ENCODE results near the gene C1orf185.
"Not testable (repeated sequence)": the region's sequence is repeated elsewhere in the genome, so short reads cannot be mapped to it uniquely, and the experiment has no call there.

The C1orf185 gene

GRCh38 chr1:51101976-51102375, at the start of gene C1orf185:
Gene C1orf185 (plus strand): TSS chr1:51102228. CDS start chr1:51102234, 6 bp downstream.
- no peak for DNase-seq (ENCODE audit: low read depth, low spot score)

GRCh38 chr1:51058858-51059257, 43.2 kb upstream of the C1orf185 start:
- no peak for DNase-seq (ENCODE audit: low read depth, low spot score)

GRCh38 chr1:51061231-51061918, 40.7 kb upstream of the C1orf185 start:
- no peak for DNase-seq (ENCODE audit: low read depth, low spot score)

- DNase-seq (ENCODE audit: low read depth, low spot score), result peak; percentile 95
Observed at GRCh38 chr1:51063121-51063520, 38.9 kb upstream of the C1orf185 start.

DNA sequence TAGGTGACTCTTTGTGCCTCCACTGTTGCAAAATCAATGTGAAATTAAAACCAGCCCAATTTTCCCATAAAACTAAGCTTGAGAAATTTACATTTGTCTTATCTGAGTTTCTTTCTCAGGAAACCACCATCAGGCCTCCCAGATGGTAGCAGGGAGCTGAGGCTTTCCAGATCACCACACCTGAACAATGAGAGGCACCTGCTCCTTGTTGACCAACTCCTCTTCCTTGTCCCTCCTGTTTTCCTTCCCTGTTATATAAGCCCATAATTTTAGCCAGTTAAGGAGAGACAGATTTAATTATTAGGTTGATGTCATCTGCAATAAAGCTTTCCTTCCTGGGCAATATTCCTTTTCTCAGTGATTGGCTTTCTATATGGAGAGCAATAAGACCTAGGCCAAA, 32.0 kb upstream of the C1orf185 start:
- no peak for DNase-seq (ENCODE audit: low read depth, low spot score)

- no peak for DNase-seq (ENCODE audit: low read depth, low spot score)
Observed at GRCh38 chr1:51070640-51071039, 31.4 kb upstream of the C1orf185 start.

GRCh38 chr1:51071291-51072042, 30.6 kb upstream of the C1orf185 start:
- DNase-seq (ENCODE audit: low read depth, low spot score), result no peak

GRCh38 chr1:51072043-51072439, 30.0 kb upstream of the C1orf185 start:
- no peak for DNase-seq (ENCODE audit: low read depth, low spot score)

DNA sequence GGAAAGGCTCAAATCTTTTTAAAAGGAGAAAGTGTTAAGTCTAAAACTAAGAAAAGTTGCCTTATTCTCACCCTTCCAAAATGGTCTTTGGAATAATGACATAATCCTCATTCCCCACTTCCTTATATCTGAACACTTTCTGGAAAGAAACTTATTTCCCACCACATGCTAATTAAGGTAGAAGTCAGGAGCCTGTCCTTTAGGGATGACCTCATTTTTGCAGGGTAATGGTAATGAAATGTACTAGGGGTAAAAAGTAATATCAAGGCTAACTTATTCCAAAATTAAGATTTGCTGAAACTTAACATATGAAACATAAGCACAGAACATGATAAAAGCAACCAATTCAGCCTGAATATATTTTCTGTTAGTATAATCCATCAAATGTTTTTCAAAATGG, 29.4 kb upstream of the C1orf185 start:
- no peak for DNase-seq (ENCODE audit: low read depth, low spot score)

DNA sequence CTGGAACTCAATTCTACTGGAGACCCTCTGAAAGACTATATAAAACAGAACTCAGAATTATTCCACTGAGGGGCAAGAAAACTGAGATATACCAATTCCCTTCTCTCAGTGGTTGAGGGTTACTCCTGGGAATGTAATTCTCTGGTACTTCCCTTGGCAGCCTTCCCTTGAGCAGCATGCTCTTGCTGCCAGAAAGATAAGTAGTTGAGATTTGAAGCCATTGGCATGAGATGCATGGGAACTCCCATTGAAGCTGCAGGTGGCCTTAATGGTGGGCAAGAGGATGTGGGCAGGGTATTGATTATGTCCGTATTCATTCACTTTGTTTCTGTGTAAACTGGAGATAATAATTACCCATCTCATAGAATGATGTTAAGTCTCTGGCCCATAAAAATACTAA, 28.6 kb upstream of the C1orf185 start:
- peak; percentile 46 for DNase-seq (ENCODE audit: low read depth, low spot score)

- DNase-seq (ENCODE audit: low read depth, low spot score), result no peak
Observed at GRCh38 chr1:51086496-51087271, 15.3 kb upstream of the C1orf185 start.

DNA sequence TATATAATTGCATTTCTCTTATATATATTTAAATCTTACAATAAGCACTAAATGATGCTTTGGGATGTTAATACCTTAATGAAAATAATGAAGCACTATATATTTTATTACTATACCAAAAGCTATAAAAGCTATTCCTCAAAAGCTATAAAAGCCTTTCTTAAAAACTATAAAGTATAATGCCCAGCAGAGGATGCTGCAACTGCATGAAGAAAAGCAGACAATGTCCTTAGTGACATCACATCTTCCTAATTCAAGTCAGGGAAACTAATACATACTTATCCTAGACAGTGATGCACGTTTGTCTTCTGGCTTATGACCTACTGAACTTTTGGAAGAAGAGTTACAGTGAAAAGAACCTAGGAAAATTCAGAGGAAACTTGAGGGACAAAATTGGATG, 13.6 kb upstream of the C1orf185 start:
- DNase-seq (ENCODE audit: low read depth, low spot score), result no peak

GRCh38 chr1:51093581-51093980, 8.4 kb upstream of the C1orf185 start:
- DNase-seq (ENCODE audit: low read depth, low spot score), result no peak

DNA sequence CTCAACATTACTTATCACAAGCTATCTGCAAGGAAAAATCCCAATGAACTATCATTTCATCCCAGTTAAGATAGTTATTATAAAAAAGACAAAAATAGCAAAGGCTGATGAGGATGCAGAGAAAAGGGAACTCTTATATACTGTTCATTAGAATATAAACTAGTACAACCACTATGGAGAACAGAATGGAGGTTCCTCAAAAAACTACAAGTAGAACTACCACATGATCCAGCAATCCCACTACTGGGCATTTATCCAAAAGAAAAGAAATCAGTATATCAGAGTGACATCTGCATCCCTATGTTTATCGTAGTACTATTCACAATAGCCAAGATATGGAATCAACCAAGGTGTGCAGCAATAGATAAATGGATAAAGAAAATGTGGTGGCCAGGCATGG, 4.9 kb upstream of the C1orf185 start:
- no peak for DNase-seq (ENCODE audit: low read depth, low spot score)

DNA sequence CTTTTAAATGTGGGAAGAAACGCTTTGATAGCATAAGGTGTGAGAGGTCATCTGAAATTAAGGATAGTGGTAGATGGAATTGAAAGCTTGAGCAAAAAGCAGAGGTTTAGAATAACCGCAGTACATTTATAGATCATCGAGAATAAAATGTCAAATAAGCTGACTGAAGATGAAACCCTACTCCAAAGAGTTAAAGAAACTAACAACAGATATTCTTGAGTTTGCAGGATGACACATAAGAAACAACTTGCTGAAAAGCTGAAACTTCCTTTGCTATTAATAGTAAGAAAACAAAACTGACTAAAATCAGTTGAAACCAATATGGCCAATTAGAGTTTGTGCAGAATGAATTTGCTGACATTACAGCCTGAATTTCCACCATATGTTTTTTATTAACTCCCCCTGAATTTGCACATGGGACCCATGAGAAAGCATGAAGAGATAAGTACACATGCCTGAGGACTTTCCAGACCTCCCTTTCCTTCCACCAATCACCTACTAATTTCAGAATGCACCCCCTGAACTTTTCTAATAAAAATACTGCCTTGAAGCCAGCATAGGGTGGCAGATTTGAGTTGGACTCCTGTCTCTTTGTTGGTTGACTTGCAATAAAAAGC, 1.7 kb upstream of the C1orf185 start:
- no peak for DNase-seq (ENCODE audit: low read depth, low spot score)

- no peak for DNase-seq (ENCODE audit: low read depth, low spot score)
Observed at GRCh38 chr1:51114137-51114536, 12.1 kb downstream of the C1orf185 start.

GRCh38 chr1:51115714-51116404, 13.8 kb downstream of the C1orf185 start:
- DNase-seq (ENCODE audit: low read depth, low spot score), result no peak

DNA sequence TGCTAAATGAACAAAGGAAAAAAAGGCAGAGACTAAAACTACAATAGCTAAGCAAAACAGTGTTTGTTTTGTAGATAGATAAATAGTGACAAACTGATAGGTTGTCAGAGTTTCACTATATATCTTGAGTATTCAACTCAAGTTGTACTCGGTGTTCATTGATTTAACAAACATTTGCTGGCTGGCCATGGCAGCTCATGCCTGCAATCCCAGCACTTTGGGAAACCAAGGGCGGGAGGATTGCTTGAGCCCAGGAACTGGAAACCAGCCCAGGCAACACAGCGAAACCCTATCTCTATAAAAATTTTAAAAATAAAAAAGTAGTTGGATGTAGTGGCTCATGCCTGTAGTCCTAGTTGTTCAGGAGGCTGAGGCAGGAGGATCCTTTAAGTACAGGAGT, 17.3 kb downstream of the C1orf185 start:
- DNase-seq (ENCODE audit: low read depth, low spot score), result no peak

GRCh38 chr1:51120629-51121028, 18.6 kb downstream of the C1orf185 start:
- DNase-seq (ENCODE audit: low read depth, low spot score), result no peak

DNA sequence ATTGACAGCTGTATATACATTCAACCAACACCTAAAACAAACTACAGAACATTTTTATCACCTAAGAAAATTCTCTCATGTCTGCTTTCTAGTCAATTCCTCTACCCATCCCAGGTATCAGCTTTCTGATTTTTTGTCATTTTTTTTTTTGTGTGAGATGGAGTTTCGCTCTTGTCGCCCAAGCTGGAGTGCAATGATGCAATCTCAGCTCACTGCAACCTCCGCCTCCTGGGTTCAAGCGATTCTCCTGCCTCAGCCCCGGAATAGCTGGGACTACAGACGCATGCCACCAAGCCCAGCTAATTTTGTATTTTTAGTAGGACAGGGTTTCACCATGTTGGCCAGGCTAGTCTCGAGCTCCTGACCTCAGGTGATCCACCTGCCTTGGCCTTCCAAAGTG, 25.1 kb downstream of the C1orf185 start:
- not testable (repeated sequence) for DNase-seq (ENCODE audit: low read depth, low spot score)

DNA sequence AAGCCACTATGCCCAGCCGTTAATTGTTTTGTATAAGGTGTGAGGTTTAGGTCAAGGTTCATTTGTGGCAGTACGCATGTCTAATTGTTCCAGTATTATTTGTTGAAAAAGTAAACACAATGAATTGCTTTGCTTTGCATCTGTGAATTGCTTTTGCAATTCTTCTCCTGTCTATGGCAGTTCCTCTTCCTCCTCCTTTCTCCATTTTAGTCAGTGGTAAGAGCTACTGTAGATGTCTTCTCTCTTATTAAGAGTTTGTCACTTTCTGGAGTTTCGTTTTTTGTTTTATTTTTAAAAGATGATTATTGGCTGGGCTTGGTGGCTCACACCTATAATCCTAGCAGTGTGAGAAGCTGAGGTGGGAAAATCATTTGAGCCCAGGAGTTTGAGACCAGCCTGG, 29.2 kb downstream of the C1orf185 start:
- no peak for DNase-seq (ENCODE audit: low read depth, low spot score)

Data from astrocyte of the hippocampus (primary cell).